ENCODE results near the gene EIF5A. TPM values are rescaled to one million over a fixed set of nuclear protein-coding genes. Genes with fewer than 3 reads are reported as not detected.

EIF5A gene
- total and polyA plus RNA-seq, 7 experiments from 2014 or later = 158 to 666 (median 453) TPM

DNA sequence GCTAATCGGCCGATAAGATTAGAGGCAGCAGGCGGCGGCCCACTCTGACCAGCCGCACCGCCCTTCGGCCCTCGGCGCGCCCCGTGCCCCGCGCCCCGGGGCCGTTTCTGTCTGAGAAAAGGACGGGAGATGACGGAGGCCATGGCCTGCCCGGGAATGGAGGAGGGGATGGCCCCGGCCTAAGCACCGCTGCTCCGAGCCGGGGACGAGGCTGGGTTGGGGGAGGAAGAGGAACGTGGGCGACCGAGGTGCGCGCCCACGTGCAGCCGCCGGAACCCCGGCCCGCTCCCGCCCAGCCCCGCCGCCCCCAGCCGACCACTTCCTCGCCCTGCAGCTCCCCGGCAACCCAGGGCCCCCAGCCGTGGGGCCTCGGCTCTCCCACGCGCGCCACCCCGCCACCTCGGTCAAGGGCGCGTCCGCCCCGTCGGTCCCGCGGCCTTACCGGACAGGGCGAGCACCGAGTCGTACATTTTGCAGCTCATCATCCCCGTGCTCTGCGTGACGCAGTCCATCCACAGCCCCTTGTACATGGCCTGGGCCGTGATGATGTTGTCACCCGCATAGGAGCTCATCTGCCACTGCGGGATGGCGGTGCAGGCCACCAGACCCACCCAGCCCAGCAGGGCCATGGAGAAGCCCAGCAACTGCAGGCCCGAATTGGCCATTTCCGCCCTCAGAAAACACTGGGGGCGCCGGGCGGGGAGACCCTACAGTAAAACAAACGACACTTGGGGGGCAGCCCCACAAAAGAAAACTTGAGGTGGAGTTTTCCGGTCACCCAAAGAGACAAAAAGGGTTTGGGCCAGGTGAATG, 45.8 kb upstream of the EIF5A start:
- no peaks in the 10 kb centered on the region for H3K27me3 ChIP-seq (ENCODE audit: control insufficient read depth in 2 of 2, insufficient read depth in 2 of 2, low read length in 2 of 2)
- H3K4me3 ChIP-seq (ENCODE audit: low read length) = peak overlapping the region; percentile 59
- DNase-seq (peak in 1 of 9 donors; percentile 34), ATAC-seq (peak; percentile 58)
- H3K27me3 Mint-ChIP-seq = peaks cover 0 to 32% (median 14%) of the 10 kb centered on the region in 5 donors
- peaks cover 18 to 32% (median 28%) of the 10 kb centered on the region in 7 donors for H3K4me1 Mint-ChIP-seq
- H3K4me3 Mint-ChIP-seq = peak overlapping the region; percentile 65 to 87 (median 76)
- POLR2A ChIA-PET = interaction anchor here (0.7 to 1.2 kb wide), 4 partner anchors 21 to 175 kb away, joined by 3 to 5 read pairs (median 4); no protein-coding TSS in a partner anchor
- intact Hi-C loops (cut with micrococcal nuclease) = loop anchor here (1.0 kb wide), 2 partner anchors 9 to 20 kb away; partner anchors contain the start of genes ELP5 (in 1 of the 2) and SLC2A4 (in 1 of the 2)
- H3K9me3 ChIP-seq (ENCODE audit: control insufficient read depth in 2 of 3, low read length in 3 of 3) = no peaks in the 10 kb centered on the region
- H3K27ac Mint-ChIP-seq = peak overlapping the region in 8 of 9 donors; percentile 29 to 68 (median 54)
- H3K9me3 Mint-ChIP-seq = peaks cover 0 to 2% (median 0%) of the 10 kb centered on the region in 11 donors
- H3K27ac ChIP-seq (ENCODE audit: low read depth, low read length) = peak overlapping the region; percentile 68
- peaks cover 13 to 19% of the 10 kb centered on the region in 2 donors for H3K4me1 ChIP-seq (ENCODE audit: control insufficient read depth in 2 of 2, insufficient read depth in 2 of 2, low read length in 2 of 2)
- H3K36me3 ChIP-seq (ENCODE audit: control insufficient read depth in 2 of 3, insufficient read depth in 3 of 3, low read length in 3 of 3) = peaks cover 0 to 22% (median 0%) of the 10 kb centered on the region in 3 experiments
- H3K36me3 Mint-ChIP-seq = peaks cover 0 to 9% (median 2%) of the 10 kb centered on the region in 5 donors
- CTCF ChIA-PET = no interaction called here

DNA sequence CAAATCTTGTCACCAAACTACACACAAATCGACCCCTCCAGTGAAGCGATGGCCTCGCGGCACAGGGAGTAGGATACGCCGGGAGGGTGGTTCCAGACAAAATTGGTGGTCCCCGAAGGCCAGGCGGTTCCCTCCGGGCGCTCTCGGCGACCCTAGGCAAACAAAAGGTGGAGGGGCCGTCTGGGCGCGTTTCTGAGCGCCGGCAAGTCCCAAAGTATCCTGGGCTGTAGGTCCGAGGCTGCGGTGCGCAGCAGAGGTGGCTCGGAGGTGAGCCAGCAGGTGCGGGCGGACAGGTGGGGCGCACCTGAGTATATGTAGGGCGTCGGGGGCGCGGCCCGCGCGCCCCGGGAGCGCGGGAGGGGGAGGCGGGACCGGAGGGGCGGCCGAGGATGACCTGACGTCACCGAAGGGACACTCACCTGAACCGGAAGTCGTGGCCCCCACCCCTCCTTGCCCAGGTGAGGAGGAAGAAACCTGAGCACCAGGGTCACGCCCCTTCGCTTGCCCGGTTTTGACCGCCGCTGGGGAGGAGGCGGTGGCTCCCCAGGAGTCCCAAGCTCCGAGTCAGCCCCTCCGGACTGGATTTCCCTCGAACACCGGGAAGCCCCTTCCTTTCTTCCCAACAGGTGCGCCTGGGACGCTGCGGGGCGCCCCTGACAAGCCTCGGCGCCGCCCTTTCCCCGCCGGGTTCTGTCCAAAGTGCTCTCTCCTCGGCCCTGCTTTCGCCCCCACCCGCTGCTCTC, 45.1 kb upstream of the EIF5A start, which contains the start of gene CLDN7:
Gene CLDN7, minus strand, starts transcription at position 287 of the 743 bp plus-strand sequence. CDS start 435 bp downstream, outside the sequence.
- DNase-seq = no peak
- intact Hi-C loops (cut with micrococcal nuclease) = no loop called here
- Mint-ChIP-seq H3K4me1 (peaks cover 18 to 32% (median 28%) of the 10 kb centered on the region in 7 donors), H3K27ac (peak within 1 kb of the TSS; percentile 29 to 84 (median 70)), H3K36me3 (peaks cover 0 to 5% (median 0%) of the 10 kb centered on the region in 5 donors), H3K9me3 (peaks cover 0 to 2% (median 0%) of the 10 kb centered on the region in 11 donors), H3K4me3 (peak within 1 kb of the TSS; percentile 71 to 90 (median 84)), H3K27me3 (peaks cover 0 to 36% (median 15%) of the 10 kb centered on the region in 5 donors)
- no peaks in the 10 kb centered on the region for H3K27me3 ChIP-seq (ENCODE audit: control insufficient read depth in 2 of 2, insufficient read depth in 2 of 2, low read length in 2 of 2)
- H3K36me3 ChIP-seq (ENCODE audit: control insufficient read depth in 2 of 3, insufficient read depth in 3 of 3, low read length in 3 of 3) = peaks cover 0 to 14% (median 0%) of the 10 kb centered on the region in 3 experiments
- H3K4me3 ChIP-seq (ENCODE audit: low read length) = peak within 1 kb of the TSS; percentile 59
- H3K27ac ChIP-seq (ENCODE audit: low read depth, low read length) = peak within 1 kb of the TSS; percentile 68
- no peak for ATAC-seq
- H3K4me1 ChIP-seq (ENCODE audit: control insufficient read depth in 2 of 2, insufficient read depth in 2 of 2, low read length in 2 of 2) = peaks cover 13 to 19% of the 10 kb centered on the region in 2 donors
- ChIA-PET CTCF (no interaction called here), POLR2A (interaction anchor here (1.2 kb wide), 2 partner anchors 34 to 46 kb away, joined by 3 to 4 read pairs; no protein-coding TSS in a partner anchor)
- no peaks in the 10 kb centered on the region for H3K9me3 ChIP-seq (ENCODE audit: control insufficient read depth in 2 of 3, low read length in 3 of 3)

DNA sequence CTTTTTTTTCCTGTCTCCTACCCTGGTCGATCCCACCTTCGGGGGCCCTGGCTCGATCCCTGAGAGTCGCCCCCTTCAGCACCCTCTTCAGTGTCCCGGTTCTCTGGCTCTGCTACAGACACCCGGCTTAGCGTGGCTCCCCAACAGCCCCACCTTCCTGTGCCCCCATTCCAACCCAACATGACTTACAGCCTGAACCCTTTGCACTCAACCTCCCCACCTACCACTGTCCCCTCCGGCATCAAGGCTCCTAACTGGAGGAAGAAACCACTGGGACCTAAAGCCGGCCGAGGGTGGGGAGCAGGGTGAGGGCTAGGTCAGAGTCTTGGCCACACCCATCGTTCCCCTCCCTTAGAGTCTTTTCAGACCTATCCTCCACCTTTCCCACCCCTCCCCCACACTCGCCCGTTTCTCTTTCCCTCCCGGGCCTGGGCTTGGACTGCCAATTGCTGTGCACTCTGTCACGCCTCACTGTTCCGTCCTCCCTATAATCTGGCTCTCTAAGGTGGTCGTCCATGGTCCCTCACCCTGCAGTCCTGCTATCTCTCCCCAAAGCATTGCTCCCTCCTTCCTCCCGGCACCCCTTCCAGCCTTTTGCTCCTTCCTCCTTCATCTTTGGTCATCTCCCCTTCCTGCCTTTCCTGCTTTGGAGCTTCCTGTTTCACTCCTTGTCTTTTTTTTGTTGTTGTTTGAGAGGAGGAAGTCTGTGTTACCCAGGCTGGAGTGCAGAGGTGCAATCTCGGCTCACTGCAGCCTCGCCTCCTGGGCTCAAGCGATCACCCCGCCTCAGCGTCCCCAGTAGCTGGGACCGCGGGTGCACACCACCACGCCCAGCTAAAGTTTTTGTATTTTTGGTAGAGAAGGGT, 44.3 kb upstream of the EIF5A start:
- Histone ChIP-seq H3K4me1 (ENCODE audit: control insufficient read depth in 2 of 2, insufficient read depth in 2 of 2, low read length in 2 of 2) (peaks cover 13 to 19% of the 10 kb centered on the region in 2 donors), H3K36me3 (ENCODE audit: control insufficient read depth in 2 of 3, insufficient read depth in 3 of 3, low read length in 3 of 3) (peaks cover 0 to 11% (median 0%) of the 10 kb centered on the region in 3 experiments), H3K4me3 (ENCODE audit: low read length) (peak overlapping the region; percentile 39), H3K27me3 (ENCODE audit: control insufficient read depth in 2 of 2, insufficient read depth in 2 of 2, low read length in 2 of 2) (no peaks in the 10 kb centered on the region), H3K27ac (ENCODE audit: low read depth, low read length) (no peak overlapping the region), H3K9me3 (ENCODE audit: control insufficient read depth in 2 of 3, low read length in 3 of 3) (no peaks in the 10 kb centered on the region)
- Mint-ChIP-seq H3K36me3 (peaks cover 0 to 5% (median 0%) of the 10 kb centered on the region in 5 donors), H3K27me3 (peaks cover 0 to 36% (median 15%) of the 10 kb centered on the region in 5 donors), H3K4me1 (peaks cover 18 to 32% (median 28%) of the 10 kb centered on the region in 7 donors), H3K9me3 (peaks cover 0 to 2% (median 0%) of the 10 kb centered on the region in 11 donors), H3K27ac (peak overlapping the region; percentile 0 to 84 (median 70)), H3K4me3 (peak overlapping the region; percentile 69 to 90 (median 84))
- POLR2A ChIA-PET = interaction anchor here (0.6 to 1.2 kb wide), 5 partner anchors 11 to 320 kb away, joined by 3 to 4 read pairs (median 4); partner anchors contain the start of genes ACAP1 and MPDU1
- CTCF ChIA-PET = interaction anchor here (0.6 kb wide), 1 partner anchor 12 kb away, joined by 3 read pairs; no protein-coding TSS in a partner anchor
- intact Hi-C loops (cut with micrococcal nuclease) = loop anchor here in 1 of 2 donors (1.0 kb wide), 1 partner anchor 25 kb away; no protein-coding TSS in a partner anchor
- ATAC-seq = peak; percentile 29
- DNase-seq = peak in 1 of 9 donors; percentile 26

DNA sequence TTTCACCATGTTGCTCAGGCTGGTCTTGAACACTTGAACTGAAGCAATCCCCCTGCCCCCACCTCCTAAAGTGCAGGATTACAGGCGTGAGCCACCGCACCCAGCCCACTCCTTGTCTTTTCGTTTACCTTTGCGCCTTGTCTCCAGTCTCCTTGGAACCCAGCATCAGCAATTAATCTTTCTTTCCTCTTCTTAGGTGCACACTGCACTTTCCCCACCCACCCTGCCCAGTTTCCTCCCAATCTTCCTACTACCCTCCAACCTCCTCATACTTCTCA, 43.7 kb upstream of the EIF5A start:
- H3K4me3 ChIP-seq (ENCODE audit: low read length) = no peak overlapping the region
- Mint-ChIP-seq H3K4me1 (peaks cover 18 to 32% (median 27%) of the 10 kb centered on the region in 7 donors), H3K4me3 (peak overlapping the region; percentile 69 to 90 (median 84)), H3K36me3 (peaks cover 0 to 3% (median 0%) of the 10 kb centered on the region in 5 donors), H3K9me3 (peaks cover 0 to 2% (median 0%) of the 10 kb centered on the region in 11 donors), H3K27me3 (peaks cover 0 to 36% (median 15%) of the 10 kb centered on the region in 5 donors), H3K27ac (peak overlapping the region in 6 of 9 donors; percentile 7 to 84 (median 44))
- ATAC-seq (no peak), DNase-seq (no peak)
- no peaks in the 10 kb centered on the region for H3K9me3 ChIP-seq (ENCODE audit: control insufficient read depth in 2 of 3, low read length in 3 of 3)
- peaks cover 13 to 19% of the 10 kb centered on the region in 2 donors for H3K4me1 ChIP-seq (ENCODE audit: control insufficient read depth in 2 of 2, insufficient read depth in 2 of 2, low read length in 2 of 2)
- no peak overlapping the region for H3K27ac ChIP-seq (ENCODE audit: low read depth, low read length)
- peaks cover 0 to 7% (median 0%) of the 10 kb centered on the region in 3 experiments for H3K36me3 ChIP-seq (ENCODE audit: control insufficient read depth in 2 of 3, insufficient read depth in 3 of 3, low read length in 3 of 3)
- POLR2A ChIA-PET = interaction anchor here (0.6 to 1.1 kb wide), 4 partner anchors 10 to 320 kb away, joined by 3 to 4 read pairs (median 4); partner anchors contain the start of genes ACAP1 and MPDU1
- intact Hi-C loops (cut with micrococcal nuclease) = loop anchor here in 1 of 2 donors (1.0 kb wide), 1 partner anchor 25 kb away; no protein-coding TSS in a partner anchor
- no peaks in the 10 kb centered on the region for H3K27me3 ChIP-seq (ENCODE audit: control insufficient read depth in 2 of 2, insufficient read depth in 2 of 2, low read length in 2 of 2)
- CTCF ChIA-PET = interaction anchor here (0.6 kb wide), 1 partner anchor 11 kb away, joined by 3 read pairs; no protein-coding TSS in a partner anchor

DNA sequence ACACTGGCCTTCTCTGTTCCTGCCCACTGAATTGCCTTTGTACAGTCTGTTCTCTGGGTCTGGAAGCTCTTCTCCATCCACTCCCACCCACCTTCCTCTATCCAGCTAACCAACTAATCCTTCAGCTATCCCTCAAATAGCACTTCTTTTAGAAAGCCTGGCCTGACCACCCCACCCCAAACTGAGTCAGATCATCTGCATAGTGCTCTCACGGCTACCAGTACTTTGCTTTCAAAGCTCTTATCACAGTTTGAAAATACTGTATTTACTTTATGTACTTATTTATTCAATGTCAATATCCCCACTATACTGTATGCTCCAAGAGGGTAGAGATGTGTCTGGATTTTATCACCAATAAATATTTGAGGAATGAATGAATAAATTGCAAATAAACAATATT, 40.6 kb upstream of the EIF5A start:
- no peaks in the 10 kb centered on the region for H3K36me3 ChIP-seq (ENCODE audit: control insufficient read depth in 2 of 3, insufficient read depth in 3 of 3, low read length in 3 of 3)
- H3K9me3 ChIP-seq (ENCODE audit: control insufficient read depth in 2 of 3, low read length in 3 of 3) = no peaks in the 10 kb centered on the region
- Mint-ChIP-seq H3K27ac (peak overlapping the region in 2 of 9 donors; percentile 28 to 62), H3K9me3 (peaks cover 0 to 3% (median 0%) of the 10 kb centered on the region in 11 donors), H3K4me1 (peaks cover 18 to 23% (median 21%) of the 10 kb centered on the region in 7 donors), H3K4me3 (no peak overlapping the region), H3K27me3 (peaks cover 0 to 43% (median 20%) of the 10 kb centered on the region in 5 donors), H3K36me3 (peaks cover 0 to 3% (median 0%) of the 10 kb centered on the region in 5 donors)
- ChIA-PET CTCF (no interaction called here), POLR2A (interaction anchor here (0.9 kb wide), 1 partner anchor 69 kb away, joined by 3 read pairs; the partner anchor contains the start of gene ACAP1)
- intact Hi-C loops (cut with micrococcal nuclease) = no loop called here
- no peaks in the 10 kb centered on the region for H3K27me3 ChIP-seq (ENCODE audit: control insufficient read depth in 2 of 2, insufficient read depth in 2 of 2, low read length in 2 of 2)
- ATAC-seq (no peak), DNase-seq (no peak)
- H3K27ac ChIP-seq (ENCODE audit: low read depth, low read length) = no peak overlapping the region
- peaks cover 11 to 19% of the 10 kb centered on the region in 2 donors for H3K4me1 ChIP-seq (ENCODE audit: control insufficient read depth in 2 of 2, insufficient read depth in 2 of 2, low read length in 2 of 2)
- H3K4me3 ChIP-seq (ENCODE audit: low read length) = no peak overlapping the region

Data from naive thymus-derived CD4-positive, alpha-beta T cell (primary cell).